GM19025 (cell line): ENCODE data around the gene MBD5.

Experiments
- ATAC-seq: cut with Tn5 transposase; IDR thresholded peaks from one replicate; pipeline ENCODE4 v1.9.1; 2021; ENCODE audit warnings: mild to moderate bottlenecking, low read depth, moderate library complexity; ENCODE audit not compliant: unreplicated experiment

Gene MBD5

DNA sequence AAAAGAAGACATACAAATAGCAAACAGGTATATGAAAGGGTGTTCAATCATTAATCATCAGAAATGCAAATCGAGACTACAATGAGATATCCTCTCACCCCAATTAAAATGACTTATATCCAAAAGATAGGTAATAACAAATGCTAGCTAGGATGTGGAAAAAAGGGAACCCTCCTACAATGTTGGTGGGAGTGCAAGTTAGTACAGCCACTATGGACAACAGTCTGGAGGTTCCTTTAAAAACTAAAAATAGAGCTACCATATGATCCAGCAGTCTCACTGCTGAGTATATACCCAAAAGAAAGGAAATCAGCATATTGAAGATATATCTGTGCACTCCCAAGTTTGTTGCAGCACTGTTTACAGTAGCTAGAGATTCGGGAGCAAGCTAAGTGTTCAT is 271.5 kb downstream of the MBD5 start:
- no peak for ATAC-seq

- ATAC-seq: no peak
Observed at GRCh38 chr2:148298196-148298595, 277.3 kb downstream of the MBD5 start.

- ATAC-seq: no peak
Observed at GRCh38 chr2:148299616-148300015, 278.7 kb downstream of the MBD5 start.

DNA sequence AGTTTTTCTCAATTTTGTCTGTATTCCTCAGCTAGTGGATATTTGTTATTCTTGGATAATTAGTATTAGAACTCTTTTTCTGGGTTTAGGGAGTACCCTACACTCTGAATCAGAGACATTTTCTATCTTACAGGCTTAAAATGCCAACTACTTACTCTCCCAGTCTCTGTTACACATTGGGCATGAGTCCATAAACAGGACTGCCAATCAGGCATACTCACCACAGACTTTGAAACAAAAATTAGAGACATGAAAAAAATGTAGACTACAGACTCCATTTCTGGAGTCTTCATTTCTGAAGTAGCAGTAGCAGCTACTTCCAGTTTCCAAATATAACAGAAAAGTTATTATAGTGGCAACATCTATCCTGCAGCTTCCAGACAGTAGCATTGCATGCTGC is 279.7 kb downstream of the MBD5 start:
- ATAC-seq: no peak

DNA sequence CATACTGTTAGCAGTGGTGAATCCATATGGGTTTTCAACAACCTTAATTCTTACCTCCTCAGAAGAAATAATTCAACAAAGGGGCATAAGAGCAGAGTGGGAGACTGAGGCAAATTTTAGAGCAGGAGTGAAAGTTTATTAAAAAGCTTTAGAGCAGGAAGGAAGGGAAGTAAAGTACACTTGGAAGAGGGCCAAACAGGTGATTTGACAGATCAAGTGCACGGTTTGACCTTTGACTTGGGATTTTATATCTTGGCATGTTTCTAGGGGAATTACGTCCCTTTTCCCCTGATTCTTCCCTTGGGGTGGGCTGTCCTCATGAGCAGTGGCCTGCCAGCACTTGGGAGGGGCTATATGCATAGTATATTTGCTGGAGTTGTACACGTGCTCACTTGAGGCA is 280.5 kb downstream of the MBD5 start:
- ATAC-seq: no peak

GRCh38 chr2:148302526-148302925 is 281.6 kb downstream of the MBD5 start:
- no peak for ATAC-seq

- no peak for ATAC-seq
Observed at GRCh38 chr2:148303161-148303560, 282.3 kb downstream of the MBD5 start.

DNA sequence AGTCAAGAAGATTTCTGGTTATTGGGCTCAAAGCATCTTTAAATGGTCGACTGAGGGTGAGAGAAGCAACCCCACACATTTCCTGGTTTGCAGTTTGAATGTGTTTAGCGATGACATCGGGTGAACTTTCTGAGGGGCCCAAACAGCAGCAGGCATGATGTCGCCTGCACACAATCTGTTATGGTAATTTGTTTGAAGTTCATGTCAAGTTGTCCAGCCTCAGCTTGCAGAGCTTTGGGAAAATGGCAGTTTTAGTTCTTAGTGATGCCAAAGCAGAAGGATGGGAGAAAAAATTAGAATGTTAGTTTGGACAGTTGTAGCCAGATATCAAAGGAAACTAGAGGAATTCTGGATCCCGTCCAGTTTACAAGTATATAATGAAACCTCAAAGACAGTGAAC is 284.6 kb downstream of the MBD5 start:
- ATAC-seq: no peak

DNA sequence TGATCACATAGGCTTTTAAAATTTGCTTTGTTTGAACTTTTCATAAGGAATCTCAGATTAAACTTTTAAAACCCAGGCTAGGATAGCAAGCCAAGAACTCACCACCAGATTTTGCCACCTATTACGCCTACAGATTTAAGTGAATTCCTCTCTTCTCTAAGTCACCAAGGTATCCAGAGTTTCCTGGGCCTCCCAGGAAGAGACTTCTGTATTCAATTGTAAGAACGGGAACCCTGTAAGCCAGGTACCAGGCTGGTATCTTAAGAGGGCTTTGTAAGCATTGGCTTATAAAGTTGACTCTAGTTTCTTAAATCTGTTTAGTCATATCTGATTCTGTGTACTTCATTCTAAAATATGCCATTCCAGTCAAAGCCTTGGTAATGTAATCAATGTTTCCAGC is 285.1 kb downstream of the MBD5 start:
- no peak for ATAC-seq

- ATAC-seq: no peak
Observed at GRCh38 chr2:148317598-148317997, 296.7 kb downstream of the MBD5 start.

GRCh38 chr2:148338541-148338940 is 317.6 kb downstream of the MBD5 start:
- no peak for ATAC-seq

DNA sequence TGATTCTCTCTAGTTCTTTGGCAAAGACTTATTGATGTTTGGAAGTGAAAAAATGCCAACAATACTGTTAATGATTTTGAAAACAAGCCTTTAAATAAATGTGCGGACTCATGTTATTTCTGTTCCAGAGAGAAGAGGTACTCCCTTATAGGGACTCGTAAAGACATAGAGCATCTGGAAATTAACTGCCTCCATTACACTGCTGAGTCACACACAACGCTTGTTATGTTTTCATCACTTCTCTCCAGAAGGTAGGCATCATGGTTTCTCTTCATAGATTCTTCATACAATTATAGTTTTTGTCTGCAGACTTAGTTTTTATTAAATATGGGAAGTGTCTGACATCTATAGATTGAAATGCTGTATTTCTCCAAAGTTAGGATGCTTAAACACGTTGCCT is 321.2 kb downstream of the MBD5 start:
- ATAC-seq: no peak

- no peak for ATAC-seq
Observed at GRCh38 chr2:148350199-148350598, 329.3 kb downstream of the MBD5 start.

DNA sequence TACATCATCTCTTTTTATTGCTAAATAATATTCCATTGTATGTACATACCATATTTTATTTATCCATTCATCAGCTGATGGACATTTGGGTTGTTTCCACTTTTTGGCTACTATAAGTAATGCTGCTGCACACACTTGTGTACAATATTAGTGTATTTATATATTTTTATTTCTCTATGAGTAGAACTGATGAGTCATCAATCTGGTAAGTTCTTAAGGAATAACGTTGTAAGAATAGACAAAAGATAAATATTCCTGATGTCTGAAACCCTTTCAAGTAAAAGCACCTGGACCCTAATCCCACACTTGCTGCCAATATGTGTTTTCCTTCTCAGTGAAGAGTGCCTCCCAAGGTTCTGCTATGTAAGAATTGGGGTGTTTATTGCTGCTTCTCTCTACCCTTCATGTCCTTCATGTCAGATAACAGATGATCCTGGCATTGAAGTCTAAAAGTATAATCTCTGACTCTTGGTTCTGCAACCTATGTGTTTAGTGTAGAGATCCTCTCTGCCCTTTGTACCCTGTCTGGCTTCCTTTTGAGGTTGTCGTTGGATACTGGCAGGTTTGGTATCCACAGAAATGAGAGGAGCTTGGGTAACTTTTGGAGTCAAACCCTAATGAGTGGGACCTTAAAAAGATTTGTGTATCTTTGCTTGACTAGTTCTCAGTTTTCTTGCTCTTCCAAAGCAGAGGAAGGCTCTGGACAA is 330.7 kb downstream of the MBD5 start:
- no peak for ATAC-seq

DNA sequence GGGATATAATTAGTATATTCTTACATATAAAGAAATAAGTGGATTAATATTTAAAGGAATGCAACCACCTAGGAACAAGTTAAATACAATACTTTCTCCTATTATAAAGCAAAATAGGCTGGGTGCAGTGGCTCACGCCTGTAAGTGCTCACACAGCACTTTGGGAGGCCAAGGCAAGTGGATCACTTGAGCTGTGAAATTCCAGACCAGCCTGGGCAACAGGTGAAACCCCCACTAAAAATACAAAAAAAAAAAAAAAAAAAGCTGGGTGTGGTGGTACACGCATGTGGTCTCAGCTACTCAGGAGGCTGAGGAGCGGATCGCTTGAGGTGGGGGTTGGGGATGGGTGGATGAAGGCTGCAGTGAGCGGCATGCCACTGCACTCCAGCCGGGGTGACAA is 337.5 kb downstream of the MBD5 start:
- ATAC-seq: no peak

- no peak for ATAC-seq
Observed at GRCh38 chr2:148360662-148361061, 339.8 kb downstream of the MBD5 start.

DNA sequence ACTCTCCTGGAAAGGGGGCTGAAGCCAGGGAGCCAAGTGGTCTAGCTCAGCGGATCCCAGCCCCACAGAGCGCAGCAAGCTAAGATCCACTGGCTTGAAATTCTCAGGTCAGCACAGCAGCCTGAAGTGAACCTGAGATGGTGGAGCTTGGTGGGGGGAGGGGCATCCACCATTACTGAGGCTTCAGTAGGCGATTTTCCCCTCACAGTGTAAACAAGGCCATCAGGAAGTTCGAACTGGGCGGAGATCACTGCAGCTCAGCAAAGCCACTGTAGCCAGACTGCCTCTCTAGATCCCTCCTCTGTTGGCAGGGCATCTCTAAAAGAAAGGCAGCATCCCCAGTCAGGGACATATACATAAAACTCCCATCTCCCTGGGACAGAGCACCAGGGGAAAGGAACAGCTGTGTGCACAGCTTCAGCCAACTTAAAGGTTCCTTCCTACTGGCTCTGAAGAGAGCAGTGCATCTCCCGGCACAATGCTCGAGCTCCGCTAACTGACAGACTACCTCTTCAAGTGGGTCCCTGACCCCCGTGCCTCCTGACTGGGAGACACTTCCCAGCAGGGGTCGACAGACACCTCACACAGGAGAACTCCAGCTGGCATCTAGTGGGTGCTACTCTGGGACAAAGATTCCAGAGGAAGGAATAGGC is 341.4 kb downstream of the MBD5 start:
- no peak for ATAC-seq

DNA sequence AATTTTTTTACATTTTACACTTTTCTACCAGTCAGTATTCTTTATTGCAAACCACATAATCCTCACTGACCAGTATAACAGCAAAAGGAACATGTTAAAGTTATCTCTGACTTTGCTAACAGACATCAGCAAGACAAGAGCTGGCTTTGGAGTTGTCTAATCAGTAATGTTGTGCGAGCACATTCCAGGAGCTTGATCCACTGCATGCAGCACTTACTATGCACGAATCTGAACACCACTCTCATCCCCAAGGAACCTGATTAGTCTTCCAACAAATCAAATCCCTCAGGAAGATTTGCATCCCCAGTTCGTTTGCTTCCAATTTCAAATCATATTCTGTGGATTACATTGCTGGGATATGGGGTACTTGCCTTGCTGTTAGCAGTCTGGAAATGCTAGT is 354.3 kb downstream of the MBD5 start:
- ATAC-seq: no peak

GRCh38 chr2:148391324-148391723 is 370.4 kb downstream of the MBD5 start:
- no peak for ATAC-seq

- ATAC-seq: no peak
Observed at GRCh38 chr2:148402786-148403185, 381.9 kb downstream of the MBD5 start.

DNA sequence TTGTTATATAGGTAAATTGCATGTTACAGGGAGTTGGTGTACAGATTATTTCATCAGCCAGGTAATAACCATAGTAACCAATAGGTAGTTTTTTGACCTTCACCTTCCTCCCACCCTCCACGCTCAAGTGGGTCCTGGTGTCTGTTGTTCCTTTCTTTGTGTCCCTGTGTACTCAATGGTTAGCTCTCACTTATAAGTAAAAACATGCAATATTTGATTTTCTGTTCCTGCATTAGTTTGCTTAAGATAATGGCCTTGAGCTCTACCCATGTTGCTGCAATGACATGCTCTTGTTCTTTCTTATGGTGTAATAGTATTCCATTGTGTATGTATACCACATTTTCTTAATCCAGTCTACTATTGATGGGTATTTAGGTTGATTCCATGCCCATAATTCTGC is 390.0 kb downstream of the MBD5 start:
- no peak for ATAC-seq

DNA sequence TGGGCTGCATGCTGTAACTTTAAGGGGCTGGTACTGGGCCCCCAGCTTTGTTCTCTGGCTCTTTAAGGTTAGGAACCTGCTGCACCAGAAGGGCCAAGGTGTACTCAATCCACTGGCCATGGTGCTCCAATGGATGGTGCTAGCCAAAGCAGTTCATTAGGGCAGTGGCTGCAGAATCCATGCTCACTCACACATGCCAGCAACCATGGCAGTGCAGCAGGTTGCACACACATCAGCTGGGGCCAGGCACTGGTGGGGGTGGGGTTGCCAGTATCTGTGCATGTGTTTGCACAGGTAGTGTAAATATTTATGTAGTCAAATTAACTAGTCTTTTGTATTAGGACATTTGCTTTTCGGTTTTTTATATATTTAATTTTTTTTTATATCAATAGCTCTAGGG is 395.4 kb downstream of the MBD5 start:
- no peak for ATAC-seq
